Stimulated activated CD8-positive, alpha-beta memory T cell treated with anti-CD3 and anti-CD28 coated beads, Interleukin-12 subunit alpha, Interleukin-12 subunit beta, amount 100 ng/mL, for 4 hours (primary cell): Measurements from ENCODE around the gene MIPOL1.

Experiments
- DNase-seq: peaks from one replicate; pipeline ENCODE4 v3.0.0-alpha.2; 2020; ENCODE audit warnings: low read depth

Gene MIPOL1

GRCh38 chr14:37587131-37587803 is 389.5 kb downstream of the MIPOL1 start:
- DNase-seq, result no peak

- DNase-seq, result no peak
These were observed 390.3 kb downstream of the MIPOL1 start for GRCh38 chr14:37587881-37588666.

- DNase-seq, result no peak
These were observed 390.9 kb downstream of the MIPOL1 start for GRCh38 chr14:37588667-37588955.

GRCh38 chr14:37588956-37589714 is 391.4 kb downstream of the MIPOL1 start:
- DNase-seq, result no peak

- DNase-seq, result no peak
These were observed 392.1 kb downstream of the MIPOL1 start for GRCh38 chr14:37589715-37590427.

- DNase-seq, result no peak
These were observed 392.8 kb downstream of the MIPOL1 start for GRCh38 chr14:37590428-37591139.

GRCh38 chr14:37591311-37591940 is 393.7 kb downstream of the MIPOL1 start:
- no peak for DNase-seq

- no peak for DNase-seq
These were observed 394.3 kb downstream of the MIPOL1 start for GRCh38 chr14:37591941-37592481.

- DNase-seq, result no peak
These were observed 395.0 kb downstream of the MIPOL1 start for GRCh38 chr14:37592482-37593408.

GRCh38 chr14:37593511-37594237 is 395.9 kb downstream of the MIPOL1 start:
- no peak for DNase-seq

- DNase-seq, result no peak
These were observed 396.7 kb downstream of the MIPOL1 start for GRCh38 chr14:37594238-37594970.

- DNase-seq, result no peak
These were observed 397.5 kb downstream of the MIPOL1 start, which contains the start of the genes FOXA1 and TTC6 for GRCh38 chr14:37594971-37595808. FOXA1 (minus strand) TSS chr14:37595249; CDS start chr14:37594972, 277 bp downstream. TTC6 (plus strand) TSS chr14:37595629; CDS start chr14:37622065, 26,436 bp downstream.

- peak; percentile 19 for DNase-seq
These were observed 398.3 kb downstream of the MIPOL1 start for GRCh38 chr14:37595809-37596621.

- DNase-seq, result no peak
These were observed 399.2 kb downstream of the MIPOL1 start for GRCh38 chr14:37596790-37597472.

- no peak for DNase-seq
These were observed 399.8 kb downstream of the MIPOL1 start for GRCh38 chr14:37597538-37597913.
